OCI-LY7 (cell line): ENCODE data around the gene BTRC.

ENCODE experiments used
- CTCF ChIP-seq: fragments of 200-600 bp; sonication (generic); conservative IDR thresholded peaks from 2 replicates; pipeline ENCODE4 v1.5.1; 2014; ENCODE audit warnings: mild to moderate bottlenecking, antibody characterized with exemption, low read length, moderate library complexity, mixed read lengths
- EZH2phosphoT487 ChIP-seq: fragments of 200-600 bp; sonication (generic); IDR thresholded peaks from 2 replicates; pipeline ENCODE4 v1.6.1; 2018; ENCODE audit warnings: low read depth, borderline replicate concordance, mild to moderate bottlenecking, mixed run types, antibody characterized with exemption, low read length, moderate library complexity, mixed read lengths

DNA sequence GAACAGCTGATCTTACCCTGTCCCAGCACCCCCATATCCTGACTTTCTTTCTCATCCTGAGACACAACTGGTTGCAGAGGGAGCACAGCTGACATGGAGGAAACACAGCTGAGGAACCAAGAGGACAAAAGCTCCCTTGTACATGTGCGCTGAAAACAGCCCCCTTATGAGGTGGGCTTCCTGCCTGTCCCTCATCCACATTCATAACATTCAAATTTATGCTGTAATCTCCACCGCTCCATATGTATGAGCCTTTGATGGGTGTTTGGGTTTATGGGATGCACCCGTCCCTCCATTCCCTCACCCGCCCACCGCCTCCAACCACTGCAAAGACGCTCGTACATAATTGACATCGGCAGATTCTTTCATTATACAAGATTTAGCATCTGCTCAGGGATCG, 49.6 kb upstream of the BTRC start:
- TF ChIP-seq CTCF: no peak
- TF ChIP-seq EZH2phosphoT487: no peak
